Parathyroid adenoma (tissue), 2 donors: ENCODE data around the gene FRK.

Experiments
- H2AFZ ChIP-seq: fragments of 300-600 bp; sonication (generic); one replicate; pipeline ENCODE4 v1.7.0; 2017; ENCODE audit warnings: antibody characterized with exemption, mild to moderate bottlenecking
- H3K27ac ChIP-seq: fragments of 300-600 bp; sonication (generic); one replicate; pipeline ENCODE4 v1.7.0; 2017
- H3K27me3 ChIP-seq: fragments of 300-600 bp; sonication (generic); one replicate; pipeline ENCODE4 v1.7.0; 2017; ENCODE audit warnings: low read length; ENCODE audit not compliant: control insufficient read depth, insufficient read depth
- H3K36me3 ChIP-seq: fragments of 300-600 bp; sonication (generic); one replicate; pipeline ENCODE4 v1.7.0; 2017; ENCODE audit warnings: low read length; ENCODE audit not compliant: control insufficient read depth, insufficient read depth
- H3K4me1 ChIP-seq: fragments of 300-600 bp; sonication (generic); one replicate; pipeline ENCODE4 v1.7.0; 2017; ENCODE audit warnings: control low read depth
- H3K4me2 ChIP-seq: fragments of 300-600 bp; sonication (generic); one replicate; pipeline ENCODE4 v1.7.0; 2017; ENCODE audit warnings: low read length
- H3K4me3 ChIP-seq: fragments of 300-600 bp; sonication (generic); one replicate; pipeline ENCODE4 v1.7.0; 2017; ENCODE audit warnings: low read depth, low read length
- H3K79me2 ChIP-seq: fragments of 300-600 bp; sonication (generic); one replicate; pipeline ENCODE4 v1.7.0; 2017; ENCODE audit warnings: control low read depth
- H3K9ac ChIP-seq: fragments of 300-600 bp; sonication (generic); one replicate; pipeline ENCODE4 v1.7.0; 2017; ENCODE audit warnings: mild to moderate bottlenecking
- H3K9me3 ChIP-seq: fragments of 300-600 bp; sonication (generic); one replicate; pipeline ENCODE4 v1.7.0; 2017; ENCODE audit warnings: low read length; ENCODE audit not compliant: control insufficient read depth
- TF ChIP-seq, protein P1 (sequence below): fragments of 300-600 bp; sonication (generic); IDR thresholded peaks from one replicate; pipeline ENCODE4 v1.7.0; 2017; ENCODE audit warnings: antibody characterized with exemption, mild to moderate bottlenecking
- donor health status: primary hyperparathyroidism.

Gene FRK

DNA sequence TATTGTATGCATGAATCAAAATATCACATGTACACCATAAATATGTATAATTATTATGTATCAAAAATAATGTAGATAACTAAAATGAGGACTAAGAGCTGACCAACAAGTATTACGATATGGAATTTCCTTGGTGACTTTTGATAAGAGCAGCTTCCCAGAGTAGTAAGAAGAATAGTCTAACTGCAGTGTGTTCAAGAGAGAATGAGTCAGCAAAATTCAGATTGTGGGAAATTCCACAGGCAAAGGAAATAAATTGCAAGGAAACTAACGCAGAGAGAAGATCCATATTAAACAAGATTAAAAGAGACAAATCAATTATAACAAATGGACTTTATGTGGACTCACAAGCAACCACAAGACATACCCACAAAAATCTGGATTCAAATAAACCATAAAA, 26.4 kb downstream of the FRK start:
- Histone ChIP-seq H3K4me1 (no peaks in the 10 kb centered on the region), H3K4me2 (no peak overlapping the region), H3K27ac (no peak overlapping the region), H3K36me3 (no peaks in the 10 kb centered on the region), H2AFZ (no peak overlapping the region), H3K4me3 (no peak overlapping the region), H3K9me3 (no peaks in the 10 kb centered on the region), H3K9ac (no peak overlapping the region), H3K27me3 (no peaks in the 10 kb centered on the region), H3K79me2 (no peaks in the 10 kb centered on the region)
- TF ChIP-seq, protein P1, sequence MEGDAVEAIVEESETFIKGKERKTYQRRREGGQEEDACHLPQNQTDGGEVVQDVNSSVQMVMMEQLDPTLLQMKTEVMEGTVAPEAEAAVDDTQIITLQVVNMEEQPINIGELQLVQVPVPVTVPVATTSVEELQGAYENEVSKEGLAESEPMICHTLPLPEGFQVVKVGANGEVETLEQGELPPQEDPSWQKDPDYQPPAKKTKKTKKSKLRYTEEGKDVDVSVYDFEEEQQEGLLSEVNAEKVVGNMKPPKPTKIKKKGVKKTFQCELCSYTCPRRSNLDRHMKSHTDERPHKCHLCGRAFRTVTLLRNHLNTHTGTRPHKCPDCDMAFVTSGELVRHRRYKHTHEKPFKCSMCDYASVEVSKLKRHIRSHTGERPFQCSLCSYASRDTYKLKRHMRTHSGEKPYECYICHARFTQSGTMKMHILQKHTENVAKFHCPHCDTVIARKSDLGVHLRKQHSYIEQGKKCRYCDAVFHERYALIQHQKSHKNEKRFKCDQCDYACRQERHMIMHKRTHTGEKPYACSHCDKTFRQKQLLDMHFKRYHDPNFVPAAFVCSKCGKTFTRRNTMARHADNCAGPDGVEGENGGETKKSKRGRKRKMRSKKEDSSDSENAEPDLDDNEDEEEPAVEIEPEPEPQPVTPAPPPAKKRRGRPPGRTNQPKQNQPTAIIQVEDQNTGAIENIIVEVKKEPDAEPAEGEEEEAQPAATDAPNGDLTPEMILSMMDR, result no peak

DNA sequence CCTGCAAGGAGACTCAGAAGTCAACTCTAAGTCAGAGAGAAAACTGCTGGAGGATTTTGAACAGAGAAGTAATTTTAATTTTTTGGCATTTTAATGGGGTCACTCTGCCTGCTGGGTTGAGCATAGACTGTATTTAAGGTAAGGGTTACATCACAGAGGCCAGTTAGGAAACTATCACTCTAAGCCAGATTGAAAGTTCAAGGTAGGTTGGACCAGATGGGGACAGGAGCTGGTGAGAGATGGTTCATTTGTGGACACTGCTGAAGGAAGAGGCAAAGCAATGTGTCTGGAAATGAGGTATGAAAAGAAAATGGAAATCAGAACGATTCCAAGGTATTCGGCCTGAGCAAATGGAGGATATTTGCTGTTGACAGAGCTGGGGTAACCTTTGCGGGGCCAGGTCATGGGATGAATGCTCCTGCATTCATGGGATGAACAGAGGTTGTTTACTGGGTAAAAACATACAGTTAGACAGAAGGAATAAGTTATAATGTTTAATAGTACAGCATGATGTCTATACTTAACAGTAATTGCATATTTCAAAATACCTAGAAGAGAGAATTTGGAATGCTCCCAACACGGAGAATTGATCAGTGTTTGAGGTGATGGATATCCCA, 26.9 kb downstream of the FRK start:
- Histone ChIP-seq H3K27me3 (no peaks in the 10 kb centered on the region), H3K36me3 (no peaks in the 10 kb centered on the region), H3K9ac (no peak overlapping the region), H2AFZ (no peak overlapping the region), H3K4me3 (no peak overlapping the region), H3K79me2 (no peaks in the 10 kb centered on the region), H3K9me3 (no peaks in the 10 kb centered on the region), H3K4me2 (no peak overlapping the region), H3K27ac (no peak overlapping the region), H3K4me1 (no peaks in the 10 kb centered on the region)
- TF ChIP-seq, protein P1, result no peak

DNA sequence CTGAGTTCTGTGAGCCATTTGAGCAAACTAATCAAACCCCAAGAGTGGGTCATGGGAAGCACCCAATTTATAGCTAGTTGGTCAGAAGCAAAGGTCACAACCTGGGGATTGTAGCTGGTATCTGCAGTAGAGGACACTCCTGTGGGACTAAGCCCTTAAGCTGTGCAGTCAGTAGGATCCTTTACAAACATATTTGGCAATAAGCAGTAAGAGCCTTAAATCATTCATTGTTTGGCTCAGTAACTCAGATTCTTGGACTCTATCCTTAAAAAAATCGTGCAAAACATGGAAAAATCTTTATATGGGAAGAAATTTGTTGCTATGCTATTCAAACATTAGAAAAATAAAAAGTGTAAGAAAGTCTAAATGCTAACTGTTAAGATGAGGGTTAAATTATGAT, 29.9 kb downstream of the FRK start:
- Histone ChIP-seq H3K4me2 (no peak overlapping the region), H3K9me3 (no peaks in the 10 kb centered on the region), H3K36me3 (no peaks in the 10 kb centered on the region), H3K4me3 (no peak overlapping the region), H3K79me2 (no peaks in the 10 kb centered on the region), H3K4me1 (no peaks in the 10 kb centered on the region), H2AFZ (no peak overlapping the region), H3K27me3 (no peaks in the 10 kb centered on the region), H3K27ac (no peak overlapping the region), H3K9ac (no peak overlapping the region)
- TF ChIP-seq, protein P1, result no peak

DNA sequence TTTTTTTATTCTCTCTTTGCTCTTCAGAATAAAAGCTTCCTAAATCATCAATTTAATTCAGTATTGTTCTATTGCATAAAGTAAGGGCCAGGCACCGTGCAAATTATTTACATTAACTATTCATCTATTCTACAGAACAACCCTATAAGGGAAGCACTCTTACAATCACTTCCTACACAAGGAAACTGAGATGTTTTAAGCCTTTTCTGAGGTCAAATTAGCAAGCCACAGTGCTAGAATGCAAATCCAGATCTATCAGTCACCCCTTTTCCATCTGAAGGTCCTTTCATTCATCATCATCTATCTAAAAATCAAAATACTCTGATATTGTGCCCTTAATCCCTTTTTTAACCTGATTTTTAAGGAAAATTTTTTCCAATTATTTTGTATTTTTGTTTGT, 31.2 kb downstream of the FRK start:
- Histone ChIP-seq H3K79me2 (no peaks in the 10 kb centered on the region), H3K9ac (no peak overlapping the region), H3K36me3 (no peaks in the 10 kb centered on the region), H3K27ac (no peak overlapping the region), H3K4me3 (no peak overlapping the region), H3K9me3 (no peaks in the 10 kb centered on the region), H3K27me3 (no peaks in the 10 kb centered on the region), H3K4me1 (no peaks in the 10 kb centered on the region), H3K4me2 (no peak overlapping the region), H2AFZ (no peak overlapping the region)
- TF ChIP-seq, protein P1, result no peak

DNA sequence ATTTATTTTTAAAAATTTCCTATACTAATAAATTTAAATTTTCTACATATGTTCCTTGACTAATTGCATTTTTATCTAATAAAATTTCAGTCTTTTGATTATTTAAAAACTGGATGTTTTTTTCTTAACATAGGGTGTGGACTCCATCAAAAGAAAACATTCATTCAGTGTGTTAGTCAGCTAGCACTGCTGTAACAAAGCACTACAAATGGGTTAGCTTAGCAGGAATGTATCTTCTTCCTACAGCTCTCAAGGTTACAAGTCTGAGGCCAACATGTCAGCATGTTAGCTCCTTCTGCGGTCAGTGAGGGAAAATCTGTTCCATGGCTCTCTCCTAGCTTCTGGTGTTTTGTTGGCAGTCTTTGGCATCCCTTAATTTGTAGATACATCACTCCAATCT, 32.5 kb downstream of the FRK start:
- no peak overlapping the region for H3K27ac ChIP-seq
- no peaks in the 10 kb centered on the region for H3K4me1 ChIP-seq

More for the DNA sequence above, 32.5 kb downstream of the FRK start:
- no peaks in the 10 kb centered on the region for H3K27me3 ChIP-seq
- TF ChIP-seq, protein P1, result no peak
- H3K4me2 ChIP-seq, result no peak overlapping the region
- no peaks in the 10 kb centered on the region for H3K36me3 ChIP-seq
- H3K79me2 ChIP-seq, result no peaks in the 10 kb centered on the region
- H3K9ac ChIP-seq, result no peak overlapping the region
- H3K4me3 ChIP-seq, result no peak overlapping the region
- no peak overlapping the region for H2AFZ ChIP-seq
- H3K9me3 ChIP-seq, result no peaks in the 10 kb centered on the region
